Left ventricle myocardium superior (tissue), 1 donor: ENCODE data around the gene SMARCD1. TPM values are rescaled to one million over a fixed set of nuclear protein-coding genes. Genes with fewer than 3 reads are reported as not detected.

Source experiments
- ATAC-seq: fragments of 200-7000 bp; cut with Tn5 transposase; one replicate; pipeline ENCODE4 v1.9.1; 2020; ENCODE audit warnings: mild to moderate bottlenecking, moderate library complexity
- DNase-seq: peaks from one replicate; pipeline ENCODE4 v3.0.0-alpha.2; 2020
- intact Hi-C: fragments of 100-400 bp; cut with micrococcal nuclease; formaldehyde crosslinking; loops from one replicate; pipeline ENCODE4 v1.11.0; 2022
- total RNA-seq: library from RNA; stranded (reverse); fragmentation: NEBNext Ultra II Directional; extraction: Animal tissue kit (Norgen Biotek cat#: 25700); gene quantifications from one replicate; pipeline ENCODE4 v1.2.1, GENCODE V29; 2021
- donor health status: DM: no; HTN: yes; CAD: no; lungs with severe emphysema.

The SMARCD1 gene
- total RNA-seq, 1 donor from 2014 or later, result 17.2 TPM

GRCh38 chr12:50055831-50056638, 29.1 kb upstream of the SMARCD1 start:
- DNase-seq (peak; percentile 61), ATAC-seq (peak; percentile 59)
- intact Hi-C loops, result loop anchor here (5.0 kb wide), 1 partner anchor 89 kb away; no protein-coding TSS in a partner anchor

- ATAC-seq (no peak), DNase-seq (no peak)
- intact Hi-C loops, result loop anchor here (5.0 kb wide), 1 partner anchor 89 kb away; no protein-coding TSS in a partner anchor
Observed at GRCh38 chr12:50056639-50056976, 28.5 kb upstream of the SMARCD1 start.

- ATAC-seq, result peak; percentile 90
- DNase-seq, result peak; percentile 87
- intact Hi-C loops, result loop anchor here (5.0 kb wide), 1 partner anchor 90 kb away; no protein-coding TSS in a partner anchor
Observed at GRCh38 chr12:50057000-50057841, 27.9 kb upstream of the SMARCD1 start, which contains the start of gene ASIC1. ASIC1 (plus strand) TSS chr12:50057596; CDS start chr12:50058767, 1,171 bp downstream.

DNA sequence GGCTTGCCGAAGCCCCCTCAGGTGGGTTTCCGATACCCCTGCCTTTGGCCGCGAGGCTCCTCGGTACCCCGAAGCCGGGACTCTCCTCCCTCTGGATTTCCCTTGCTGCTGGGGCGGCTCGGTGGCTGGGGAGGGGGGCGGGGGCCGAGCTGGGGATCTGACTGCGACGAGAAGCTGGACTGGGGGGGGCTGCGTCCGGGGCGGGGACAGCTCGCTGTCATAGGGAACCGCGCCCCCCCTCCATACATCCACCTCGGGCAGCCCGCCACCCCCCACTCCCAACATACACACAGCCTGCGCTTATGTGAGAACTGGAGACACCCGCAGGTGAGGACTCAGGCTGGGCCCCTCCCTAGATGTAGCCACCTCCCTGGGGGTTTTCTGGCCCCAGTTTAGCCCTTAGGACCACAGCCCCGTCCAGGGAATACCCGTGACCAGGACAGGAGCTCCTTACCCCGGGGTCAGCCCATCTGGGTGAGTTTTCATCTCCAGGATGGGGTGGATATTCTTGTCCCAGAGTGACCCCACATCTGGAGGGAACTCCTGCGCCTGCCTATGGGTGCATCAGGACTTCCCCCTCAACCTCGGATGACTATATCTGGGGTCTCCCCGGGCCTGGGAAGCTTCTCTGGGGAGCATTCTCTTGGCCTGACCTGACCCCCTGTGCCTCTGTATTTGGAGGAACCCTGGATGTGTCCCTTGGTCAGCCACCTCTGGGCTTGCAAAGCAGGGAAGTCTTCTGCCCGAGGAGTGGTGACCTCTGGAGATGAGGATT, 27.1 kb upstream of the SMARCD1 start:
- ATAC-seq, result no peak
- no peak for DNase-seq
- intact Hi-C loops, result loop anchor here (5.0 kb wide), 1 partner anchor 91 kb away; no protein-coding TSS in a partner anchor

DNA sequence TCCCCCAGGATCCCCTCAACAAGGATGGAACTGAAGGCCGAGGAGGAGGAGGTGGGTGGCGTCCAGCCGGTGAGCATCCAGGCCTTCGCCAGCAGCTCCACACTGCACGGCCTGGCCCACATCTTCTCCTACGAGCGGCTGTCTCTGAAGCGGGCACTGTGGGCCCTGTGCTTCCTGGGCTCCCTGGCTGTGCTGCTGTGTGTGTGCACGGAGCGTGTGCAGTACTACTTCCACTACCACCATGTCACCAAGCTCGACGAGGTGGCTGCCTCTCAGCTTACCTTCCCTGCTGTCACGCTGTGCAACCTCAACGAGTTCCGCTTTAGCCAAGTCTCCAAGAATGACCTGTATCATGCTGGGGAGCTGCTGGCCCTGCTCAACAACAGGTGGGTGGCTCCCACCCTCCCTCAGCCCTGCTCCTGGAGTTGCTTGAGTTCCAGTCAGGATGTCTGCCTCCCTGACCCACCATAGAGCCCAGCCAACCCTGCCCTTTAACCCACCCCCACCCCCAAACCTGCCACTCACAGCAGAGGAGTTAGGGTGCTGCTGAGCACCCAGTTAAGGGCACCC, 26.3 kb upstream of the SMARCD1 start:
- ATAC-seq (no peak), DNase-seq (no peak)
- intact Hi-C loops, result loop anchor here (5.0 kb wide), 1 partner anchor 92 kb away; no protein-coding TSS in a partner anchor

GRCh38 chr12:50059440-50060119, 25.6 kb upstream of the SMARCD1 start:
- no peak for ATAC-seq
- intact Hi-C loops, result loop anchor here (5.0 to 10.0 kb wide), 2 partner anchors 92 to 195 kb away; no protein-coding TSS in a partner anchor
- DNase-seq, result no peak

DNA sequence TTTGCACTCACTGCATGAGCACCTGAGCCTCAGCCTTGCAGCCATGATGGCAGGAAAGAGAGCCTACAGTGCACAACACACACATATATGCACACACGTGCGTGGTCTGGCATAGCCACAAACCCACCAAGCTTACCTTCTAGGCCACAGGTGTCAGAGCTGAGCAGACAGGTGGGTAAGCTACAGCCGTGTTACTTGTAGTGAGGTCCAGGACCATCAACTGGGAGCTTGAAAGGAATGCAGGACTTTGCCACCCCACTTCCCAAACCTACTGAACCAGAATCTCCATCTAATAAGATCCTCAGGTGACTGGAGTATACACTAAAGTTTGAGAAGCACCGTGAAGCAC, 25.0 kb upstream of the SMARCD1 start:
- ATAC-seq (no peak), DNase-seq (no peak)
- intact Hi-C loops, result loop anchor here (10.0 kb wide), 1 partner anchor 195 kb away; no protein-coding TSS in a partner anchor

- ATAC-seq (no peak), DNase-seq (no peak)
- intact Hi-C loops, result loop anchor here (10.0 kb wide), 1 partner anchor 196 kb away; no protein-coding TSS in a partner anchor
Observed at GRCh38 chr12:50061171-50061570, 24.0 kb upstream of the SMARCD1 start.

GRCh38 chr12:50061946-50062686, 23.0 kb upstream of the SMARCD1 start:
- DNase-seq (no peak), ATAC-seq (no peak)
- intact Hi-C loops, result loop anchor here (10.0 kb wide), 1 partner anchor 197 kb away; no protein-coding TSS in a partner anchor

DNA sequence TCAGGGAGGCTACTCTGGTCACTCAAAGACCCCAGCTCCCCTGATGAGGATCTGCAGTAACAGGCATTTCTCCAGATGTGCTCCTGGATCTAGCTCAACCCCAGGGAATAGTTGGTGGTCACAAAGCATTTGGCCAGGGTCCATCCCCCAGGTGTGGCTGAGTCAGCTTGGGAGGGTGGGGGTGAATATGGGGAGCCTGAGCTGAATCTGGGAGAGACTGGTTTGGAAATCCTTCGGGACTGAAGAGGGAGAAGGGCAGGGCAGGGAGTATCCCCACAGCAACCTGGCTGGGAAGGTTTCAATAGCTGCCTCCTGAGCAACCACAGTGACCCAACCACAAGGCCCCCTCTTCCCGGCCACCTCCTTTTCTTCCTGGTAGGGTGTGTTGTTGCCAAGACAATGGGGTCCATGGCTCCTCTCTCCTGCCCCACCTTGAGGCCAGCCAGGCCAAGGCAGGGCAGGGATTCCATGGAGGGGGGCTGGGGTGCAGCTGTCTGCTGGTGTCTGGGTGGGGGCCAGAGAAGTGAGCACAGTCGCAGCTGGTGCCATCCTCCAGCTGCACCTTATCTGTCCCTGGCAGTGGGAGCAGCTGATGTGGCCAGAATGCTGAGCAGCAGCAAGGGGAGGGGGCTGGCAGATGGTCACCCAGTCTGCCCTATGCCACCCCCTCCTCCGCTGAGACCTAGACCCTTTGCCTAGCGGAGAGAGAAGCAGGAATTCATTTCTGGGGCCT, 22.2 kb upstream of the SMARCD1 start:
- intact Hi-C loops, result loop anchor here (10.0 kb wide), 1 partner anchor 198 kb away; no protein-coding TSS in a partner anchor
- DNase-seq (no peak), ATAC-seq (no peak)

GRCh38 chr12:50065726-50066310, 19.3 kb upstream of the SMARCD1 start:
- no peak for DNase-seq
- intact Hi-C loops, result loop anchor here (5.0 to 10.0 kb wide), 2 partner anchors 96 to 201 kb away; no protein-coding TSS in a partner anchor
- no peak for ATAC-seq

DNA sequence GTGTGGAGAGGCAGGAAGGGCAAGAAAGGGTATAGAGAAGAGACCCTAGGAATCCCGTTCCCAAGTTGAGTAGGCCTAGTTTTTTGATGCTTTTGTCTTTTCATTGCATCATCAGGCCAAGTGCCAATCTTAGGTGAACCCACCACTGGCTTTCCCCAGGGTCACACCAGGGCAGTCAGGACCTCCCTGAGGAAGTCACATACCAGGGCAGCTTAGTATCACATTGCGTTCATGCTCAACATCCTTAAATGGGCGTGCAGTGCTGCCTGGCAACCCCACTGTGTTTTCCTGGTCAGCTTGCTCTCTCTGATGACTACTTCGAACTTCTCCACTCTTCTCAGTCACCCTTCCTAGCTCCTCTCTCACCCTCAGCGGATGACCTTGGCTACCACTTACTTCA, 18.7 kb upstream of the SMARCD1 start:
- intact Hi-C loops, result loop anchor here (5.0 to 10.0 kb wide), 2 partner anchors 96 to 202 kb away; no protein-coding TSS in a partner anchor
- ATAC-seq (peak; percentile 55), DNase-seq (no peak)

- intact Hi-C loops, result loop anchor here (5.0 to 10.0 kb wide), 2 partner anchors 93 to 204 kb away; no protein-coding TSS in a partner anchor
- DNase-seq, result no peak
- ATAC-seq, result no peak
Observed at GRCh38 chr12:50069069-50069468, 16.1 kb upstream of the SMARCD1 start.

GRCh38 chr12:50069539-50069938, 15.6 kb upstream of the SMARCD1 start:
- no peak for ATAC-seq
- intact Hi-C loops, result loop anchor here (5.0 to 10.0 kb wide), 2 partner anchors 93 to 205 kb away; no protein-coding TSS in a partner anchor
- no peak for DNase-seq

GRCh38 chr12:50070314-50071060, 14.7 kb upstream of the SMARCD1 start:
- ATAC-seq, result peak; percentile 81
- intact Hi-C loops, result no loop called here

More at GRCh38 chr12:50070314-50071060, 14.7 kb upstream of the SMARCD1 start:
- DNase-seq, result peak; percentile 79
